Vagina (tissue), 2 donors: ENCODE data around the gene VCP.

Experiments
- POLR2AphosphoS5 ChIP-seq, 2 donors: sonication (generic); formaldehyde crosslinking; IDR thresholded peaks; one replicate each; pipeline ENCODE4 v1.9.0; 2017; ENCODE audit warnings: antibody characterized with exemption in 2 of 2, mild to moderate bottlenecking in 2 of 2, low read depth in 1 of 2; ENCODE audit not compliant: insufficient read depth in 1 of 2
- TF ChIP-seq, protein P1 (sequence below), 3 experiments: fragments of 450-650 bp in 2 of 3; fragments of 200-600 bp in 1 of 3; sonication (generic) in 1 of 3; IDR thresholded peaks; one replicate each; pipeline ENCODE4 v1.5.1; 2017 to 2019; ENCODE audit warnings: antibody characterized with exemption in 3 of 3, mild to moderate bottlenecking in 2 of 3, moderate library complexity in 2 of 3

DNA sequence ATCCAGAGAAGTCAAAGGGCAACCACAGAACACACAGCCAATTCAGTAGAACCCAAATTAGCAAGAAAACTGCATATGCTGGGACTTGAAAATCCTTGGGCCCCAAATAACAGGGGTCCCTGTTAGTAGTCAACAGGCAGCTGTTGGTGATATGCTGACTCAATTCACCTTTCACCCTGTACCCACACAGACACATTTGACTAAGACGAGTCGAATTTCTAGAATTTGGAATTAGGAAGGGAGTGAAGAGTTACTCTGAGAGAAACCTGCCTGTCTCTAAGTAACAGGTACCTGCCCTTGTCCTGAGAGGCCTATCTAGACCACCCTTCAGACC lies 821 bp upstream of the VCP start:
- TF ChIP-seq, protein P1, sequence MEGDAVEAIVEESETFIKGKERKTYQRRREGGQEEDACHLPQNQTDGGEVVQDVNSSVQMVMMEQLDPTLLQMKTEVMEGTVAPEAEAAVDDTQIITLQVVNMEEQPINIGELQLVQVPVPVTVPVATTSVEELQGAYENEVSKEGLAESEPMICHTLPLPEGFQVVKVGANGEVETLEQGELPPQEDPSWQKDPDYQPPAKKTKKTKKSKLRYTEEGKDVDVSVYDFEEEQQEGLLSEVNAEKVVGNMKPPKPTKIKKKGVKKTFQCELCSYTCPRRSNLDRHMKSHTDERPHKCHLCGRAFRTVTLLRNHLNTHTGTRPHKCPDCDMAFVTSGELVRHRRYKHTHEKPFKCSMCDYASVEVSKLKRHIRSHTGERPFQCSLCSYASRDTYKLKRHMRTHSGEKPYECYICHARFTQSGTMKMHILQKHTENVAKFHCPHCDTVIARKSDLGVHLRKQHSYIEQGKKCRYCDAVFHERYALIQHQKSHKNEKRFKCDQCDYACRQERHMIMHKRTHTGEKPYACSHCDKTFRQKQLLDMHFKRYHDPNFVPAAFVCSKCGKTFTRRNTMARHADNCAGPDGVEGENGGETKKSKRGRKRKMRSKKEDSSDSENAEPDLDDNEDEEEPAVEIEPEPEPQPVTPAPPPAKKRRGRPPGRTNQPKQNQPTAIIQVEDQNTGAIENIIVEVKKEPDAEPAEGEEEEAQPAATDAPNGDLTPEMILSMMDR (IDR thresholded peaks at IDR 0.05) = no peak
- TF ChIP-seq POLR2AphosphoS5 (IDR thresholded peaks at IDR 0.05; ENCODE audit: insufficient read depth in 1 of 2, low read depth in 1 of 2) = no peak
